Adipose tissue (tissue), 3 donors: Measurements from ENCODE around the gene CRYBA1. TPM values are rescaled to one million over a fixed set of nuclear protein-coding genes. Genes with fewer than 3 reads are reported as not detected.
"Not testable (repeated sequence)": the region's sequence is repeated elsewhere in the genome, so short reads cannot be mapped to it uniquely, and the experiment has no call there.

ENCODE experiments used
- H3K27ac ChIP-seq: one replicate; pipeline ENCODE4 v1.5.1; 2013; ENCODE audit warnings: low read depth, low read length
- WGBS, 3 donors: extraction: QIAGEN DNeasy Blood & Tissue Kit; methylation state at CpG; one replicate each; pipeline ENCODE4 v1.1.7; 2013; 5-methylcytosine and 5-hydroxymethylcytosine counted together
- polyA plus RNA-seq, 3 donors: library from polyadenylated mRNA; stranded (reverse); fragments of 200-250 nt; gene quantifications; one replicate each; pipeline ENCODE4 v1.2.3, GENCODE V29; 2013
- donor health status: healthy with polysubstance abuse.
- donor health status: Bipolar disorder and iron deficiency.
- donor health status: healthy.

The CRYBA1 gene, protein sequence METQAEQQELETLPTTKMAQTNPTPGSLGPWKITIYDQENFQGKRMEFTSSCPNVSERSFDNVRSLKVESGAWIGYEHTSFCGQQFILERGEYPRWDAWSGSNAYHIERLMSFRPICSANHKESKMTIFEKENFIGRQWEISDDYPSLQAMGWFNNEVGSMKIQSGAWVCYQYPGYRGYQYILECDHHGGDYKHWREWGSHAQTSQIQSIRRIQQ
- not detected for polyA plus RNA-seq

GRCh38 chr17:29246628-29247027 is at the start of gene CRYBA1:
CRYBA1 (plus strand) TSS chr17:29246859; CDS start chr17:29246864, 5 bp downstream.
- 67 to 81% (median 69%) methylated on average over 1 of the region's 1 CpG for WGBS, 3 donors
- H3K27ac ChIP-seq, result no peak within 1 kb of the TSS

- 88 to 90% (median 89%) methylated on average over 16 of the region's 16 CpGs for WGBS, 3 donors
- H3K27ac ChIP-seq, result no peak overlapping the region
Observed at GRCh38 chr17:29197516-29198272, 49.0 kb upstream of the CRYBA1 start.

DNA sequence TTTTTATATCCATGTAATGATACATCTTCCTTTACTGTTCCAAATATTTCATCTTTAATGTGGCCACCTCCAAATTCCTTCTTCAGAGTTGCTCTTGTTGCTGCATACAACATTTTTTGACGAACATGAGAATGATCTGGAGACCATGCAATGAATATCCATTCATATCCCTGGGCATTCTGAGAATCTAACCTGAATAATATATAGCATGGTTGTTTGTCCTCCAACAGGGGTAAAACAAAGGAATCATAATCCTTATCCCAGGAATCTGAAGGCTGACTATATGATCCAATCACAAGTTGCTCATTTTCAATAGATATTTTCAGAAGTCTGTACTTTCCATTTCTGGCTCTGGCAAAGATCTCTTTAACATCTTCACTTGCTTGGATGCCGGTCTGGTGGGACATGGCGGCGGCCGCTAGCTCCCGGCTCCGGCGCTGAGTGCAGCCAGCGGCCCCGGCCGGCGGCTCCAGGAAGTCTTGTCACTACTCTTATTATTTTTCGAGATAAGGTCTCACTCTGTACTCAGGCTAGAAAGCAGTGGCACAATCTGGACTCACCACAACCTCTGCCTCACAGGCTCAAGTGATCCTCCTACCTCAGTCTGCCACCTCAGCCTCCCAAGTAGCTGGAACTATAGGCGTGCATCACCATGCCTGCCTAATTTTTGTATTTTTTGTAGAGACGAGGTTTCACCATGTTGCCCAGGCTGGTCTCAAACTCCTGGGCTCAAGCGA is 42.4 kb upstream of the CRYBA1 start:
- WGBS, 3 donors, result 71 to 85% (median 79%) methylated on average over 16 of the region's 16 CpGs

DNA sequence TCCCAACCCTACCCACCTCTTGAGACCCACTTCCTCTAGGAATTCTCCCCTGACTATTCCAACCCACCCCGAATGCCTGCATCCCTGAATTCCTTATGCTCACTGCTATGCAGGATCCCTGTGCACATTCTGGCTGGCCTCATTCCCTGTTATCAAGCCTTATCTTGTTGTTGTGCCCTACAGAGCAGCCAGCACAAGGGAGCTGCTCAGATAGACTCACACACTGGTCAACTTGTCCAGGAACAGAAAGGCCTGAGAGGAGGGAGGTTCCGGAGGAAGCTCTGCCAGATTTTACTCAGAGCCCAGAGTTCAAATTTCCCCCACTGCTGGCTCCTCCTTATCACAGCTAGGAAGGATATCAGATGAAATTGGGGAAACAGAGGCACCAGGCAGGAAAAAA is 41.6 kb upstream of the CRYBA1 start:
- no peak overlapping the region for H3K27ac ChIP-seq
- 48 to 82% (median 80%) methylated on average over 2 of the region's 2 CpGs for WGBS, 3 donors

More for the DNA sequence above, 42.4 kb upstream of the CRYBA1 start:
- not testable (repeated sequence) for H3K27ac ChIP-seq

- H3K27ac ChIP-seq, result no peak overlapping the region
- WGBS, 3 donors, result 84 to 95% (median 84%) methylated on average over 2 of the region's 2 CpGs
Observed at GRCh38 chr17:29207975-29208374, 38.7 kb upstream of the CRYBA1 start.

DNA sequence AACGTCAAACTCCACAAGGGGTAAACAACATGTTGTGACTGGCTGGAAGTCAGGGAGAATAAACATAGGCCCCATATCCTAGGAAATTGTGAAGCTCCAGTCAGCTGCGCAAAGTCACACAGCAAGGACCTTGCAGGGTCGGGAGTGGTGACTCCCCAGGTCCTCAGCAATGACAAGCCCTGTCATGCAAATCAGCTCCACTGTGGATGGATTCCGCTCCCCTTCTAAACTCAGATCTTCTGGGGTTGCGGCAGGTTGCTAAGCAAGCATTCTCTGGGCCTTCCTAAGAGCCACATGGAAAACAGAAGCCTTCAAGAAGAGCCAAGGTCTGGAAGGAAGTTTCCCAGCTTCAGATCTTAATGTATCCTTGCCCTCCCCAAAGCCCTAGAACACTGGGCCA is 37.6 kb upstream of the CRYBA1 start:
- 87 to 91% (median 88%) methylated on average over 5 of the region's 5 CpGs for WGBS, 3 donors
- no peak overlapping the region for H3K27ac ChIP-seq

- H3K27ac ChIP-seq, result no peak overlapping the region
- WGBS, 3 donors, result 76 to 82% (median 81%) methylated on average over 2 of the region's 2 CpGs
Observed at GRCh38 chr17:29210879-29211278, 35.8 kb upstream of the CRYBA1 start.

- 92 to 100% (median 96%) methylated on average over 1 of the region's 1 CpG for WGBS, 3 donors
- no peak overlapping the region for H3K27ac ChIP-seq
Observed at GRCh38 chr17:29212094-29212631, 34.5 kb upstream of the CRYBA1 start.

DNA sequence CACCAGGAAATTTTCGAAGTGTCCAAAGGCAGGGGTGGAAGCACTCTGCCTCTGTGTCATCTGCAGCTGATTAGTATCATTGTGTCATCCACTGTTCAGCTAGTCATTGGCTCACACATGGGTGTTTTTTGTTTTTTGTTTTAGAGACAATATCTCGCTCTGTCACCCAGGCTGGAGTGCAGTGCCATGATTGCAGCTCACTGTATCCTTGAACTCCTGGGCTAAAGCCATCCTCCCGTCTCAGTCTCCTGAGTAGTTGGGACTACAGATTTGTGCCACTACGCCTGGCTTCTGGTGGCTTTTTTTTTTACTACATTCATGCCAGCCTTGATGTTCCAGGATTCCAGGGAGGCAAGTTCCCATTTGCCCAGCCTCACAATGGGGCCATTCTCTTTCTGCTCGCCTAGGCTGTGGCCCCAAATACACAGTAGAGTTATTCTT is 34.0 kb upstream of the CRYBA1 start:
- WGBS, 3 donors, result 71 to 78% (median 73%) methylated on average over 5 of the region's 5 CpGs

DNA sequence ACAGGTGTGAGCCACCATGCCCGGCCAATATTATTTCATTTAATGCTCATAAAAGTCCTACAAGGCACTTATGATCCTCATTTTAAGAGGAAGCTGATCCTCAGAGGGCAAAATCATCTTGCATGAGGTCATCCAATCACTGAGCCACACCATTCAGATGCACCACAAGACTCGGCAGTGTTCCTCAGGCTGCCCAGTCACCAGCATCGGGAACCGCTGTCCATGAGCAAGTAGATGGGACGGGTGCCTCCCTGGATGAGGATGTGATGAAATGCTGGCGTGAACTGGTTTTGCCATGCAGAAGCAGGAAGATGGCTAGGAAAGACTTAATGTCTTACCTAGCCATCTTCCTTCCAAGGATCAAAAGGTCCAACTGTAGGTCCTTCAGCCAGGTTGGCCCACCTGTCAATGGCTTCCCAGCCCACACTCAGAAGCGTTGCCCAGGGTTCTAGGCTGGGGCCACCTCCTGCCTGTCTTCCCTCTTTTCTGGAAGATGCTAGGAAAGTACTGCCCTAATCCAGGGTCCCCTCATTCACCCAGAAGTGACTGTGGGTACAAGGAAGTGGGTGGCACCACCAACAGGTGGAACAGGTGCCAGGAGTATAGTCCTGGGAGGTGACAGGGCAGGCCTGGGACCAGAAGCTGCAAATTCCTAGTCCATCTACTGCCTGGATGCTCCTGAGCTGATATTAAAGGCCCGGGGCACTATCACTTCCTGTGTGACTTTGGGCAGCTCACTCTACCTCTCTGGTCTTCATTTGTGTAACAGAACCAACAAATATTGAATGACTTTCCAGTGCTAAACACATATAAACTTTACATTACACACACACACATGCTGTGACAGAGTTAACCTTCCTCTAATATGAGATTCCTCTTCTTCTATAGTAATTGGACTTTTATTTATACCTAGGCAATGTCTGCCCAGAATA is 32.2 kb upstream of the CRYBA1 start:
- no peak overlapping the region for H3K27ac ChIP-seq
- 74 to 89% (median 75%) methylated on average over 8 of the region's 8 CpGs for WGBS, 3 donors

More for the DNA sequence above, 34.0 kb upstream of the CRYBA1 start:
- no peak overlapping the region for H3K27ac ChIP-seq

DNA sequence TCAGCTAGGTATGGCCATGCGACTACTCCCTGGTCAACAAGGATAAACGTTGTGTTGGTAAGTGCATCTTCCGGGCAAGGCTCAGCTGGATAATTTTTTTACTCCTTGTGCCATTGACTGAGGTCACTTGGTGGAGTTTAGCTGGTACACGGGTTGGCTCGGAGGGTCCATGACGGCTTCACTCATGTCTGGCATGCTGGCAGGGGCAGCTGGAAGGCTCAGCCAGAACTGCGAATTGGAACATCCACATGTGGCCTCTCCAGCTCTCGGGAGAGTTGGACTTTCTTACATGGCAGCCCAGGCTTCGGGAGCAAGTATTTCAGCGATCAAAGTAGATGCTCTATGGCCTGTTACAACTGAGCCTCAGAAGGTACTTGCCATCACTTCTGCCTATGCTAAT is 31.5 kb upstream of the CRYBA1 start:
- no peak overlapping the region for H3K27ac ChIP-seq
- 85 to 91% (median 86%) methylated on average over 10 of the region's 10 CpGs for WGBS, 3 donors

- no peak overlapping the region for H3K27ac ChIP-seq
- WGBS, 3 donors, result 67 to 75% (median 68%) methylated on average over 4 of the region's 4 CpGs
Observed at GRCh38 chr17:29215717-29216116, 30.9 kb upstream of the CRYBA1 start.

DNA sequence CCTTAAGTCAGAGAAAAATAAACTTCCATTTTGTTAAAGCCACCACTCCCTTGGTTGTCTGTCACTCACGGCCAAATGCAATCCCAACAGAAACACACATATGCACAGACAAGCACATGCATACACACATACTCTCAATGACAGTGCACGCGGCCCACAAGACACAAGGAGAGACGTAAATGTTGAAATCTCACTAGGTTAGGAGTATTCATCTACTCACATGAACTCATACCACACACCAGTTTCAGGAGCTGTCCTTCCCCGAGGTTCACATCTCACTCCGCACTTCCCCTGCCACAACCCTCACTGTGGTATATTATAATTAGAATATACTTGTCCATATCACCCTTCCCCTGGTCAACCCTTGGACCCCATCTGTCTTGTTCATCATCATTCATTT is 30.5 kb upstream of the CRYBA1 start:
- no peak overlapping the region for H3K27ac ChIP-seq
- 78 to 86% (median 80%) methylated on average over 6 of the region's 6 CpGs for WGBS, 3 donors

DNA sequence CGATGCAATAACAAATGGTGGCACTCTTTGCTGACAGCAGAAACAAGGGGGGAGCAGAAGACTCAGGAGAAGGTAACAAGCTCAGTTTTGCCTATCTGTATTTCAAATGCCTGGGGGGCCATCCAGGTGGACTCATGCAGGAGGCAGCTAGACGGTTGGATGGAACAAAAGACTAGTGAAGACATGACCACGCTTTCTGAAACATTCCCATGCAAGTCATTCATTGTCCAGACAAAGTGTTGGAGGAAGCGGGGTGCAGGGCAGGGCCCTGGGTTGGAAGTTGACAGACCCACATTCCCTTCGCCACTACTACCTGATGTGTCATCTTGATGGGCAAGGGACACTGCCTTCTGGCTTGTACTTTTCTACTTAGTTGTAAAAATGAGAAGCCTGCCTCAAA is 29.8 kb upstream of the CRYBA1 start:
- 88 to 92% (median 90%) methylated on average over 5 of the region's 5 CpGs for WGBS, 3 donors
- no peak overlapping the region for H3K27ac ChIP-seq

DNA sequence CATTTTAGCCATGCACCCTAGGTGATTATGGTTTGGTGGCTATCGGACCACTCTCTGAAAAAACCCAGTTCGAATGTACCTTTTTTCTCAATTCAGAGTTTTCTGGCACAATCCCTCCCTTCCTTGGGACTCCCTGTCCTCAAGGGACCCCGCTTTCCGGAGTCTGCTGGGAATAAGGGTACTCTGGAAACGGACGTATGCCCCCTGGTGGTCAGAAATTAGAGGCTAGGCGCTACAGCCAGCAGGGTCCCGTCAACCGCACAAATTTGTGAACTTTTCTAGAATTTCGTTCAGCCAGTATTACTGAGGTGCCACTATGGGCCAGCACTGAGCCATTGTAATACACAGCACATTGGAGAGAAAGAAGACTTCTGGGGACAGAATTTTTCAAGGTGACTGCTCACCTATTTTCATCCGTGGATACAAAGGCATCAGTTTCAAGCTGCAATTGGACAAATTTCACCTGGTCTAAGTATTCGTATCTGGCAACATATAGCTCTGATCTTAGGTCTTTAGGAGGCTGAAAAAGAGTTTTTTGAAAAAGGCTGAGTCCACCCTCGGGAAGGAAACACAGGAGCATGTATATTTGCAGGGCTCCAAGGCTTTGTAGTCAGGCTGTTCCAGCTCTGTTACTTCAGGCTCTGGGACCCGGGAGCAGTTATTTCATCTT is 27.1 kb upstream of the CRYBA1 start:
- H3K27ac ChIP-seq, result no peak overlapping the region
- WGBS, 3 donors, result 10 to 17% (median 13%) methylated on average over 14 of the region's 14 CpGs

DNA sequence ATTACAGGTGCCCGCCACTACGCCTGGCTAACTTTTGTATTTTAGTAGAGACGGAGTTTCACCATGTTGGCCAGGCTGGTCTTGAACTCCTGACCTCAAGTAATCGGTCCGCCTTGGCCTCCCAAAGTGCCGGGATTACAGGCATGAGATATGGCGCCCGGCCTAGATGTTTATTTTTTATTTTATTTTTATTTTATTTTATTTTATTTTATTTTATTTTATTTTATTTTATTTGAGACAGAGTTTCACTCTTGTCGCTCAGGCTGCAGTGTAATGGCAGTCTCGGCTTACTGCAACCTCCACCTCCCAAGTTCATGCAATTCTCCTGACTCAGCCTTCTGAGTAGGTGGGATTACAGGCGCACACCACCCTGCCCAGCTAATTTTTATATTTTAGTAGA is 25.3 kb upstream of the CRYBA1 start:
- 95 to 97% (median 96%) methylated on average over 11 of the region's 11 CpGs for WGBS, 3 donors
- H3K27ac ChIP-seq, result not testable (repeated sequence)

DNA sequence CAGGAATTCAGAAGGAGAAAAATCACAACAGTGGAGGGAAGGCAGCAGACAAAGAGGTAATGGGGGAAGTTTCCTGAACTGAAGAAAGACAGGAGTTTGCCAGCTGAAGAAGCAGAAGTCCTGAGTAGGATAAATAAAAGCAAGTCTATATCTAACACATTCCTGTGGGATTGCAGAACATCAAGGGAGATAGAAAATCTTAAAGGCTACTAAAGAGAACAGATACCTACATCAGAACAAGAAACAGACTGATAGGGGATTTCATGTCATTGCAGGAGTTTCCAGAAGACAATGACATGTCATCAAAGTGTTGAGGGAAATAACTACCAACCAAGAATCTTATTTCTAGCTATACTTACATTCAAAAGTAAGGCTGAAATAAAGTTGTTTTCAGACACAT is 21.3 kb upstream of the CRYBA1 start:
- H3K27ac ChIP-seq, result no peak overlapping the region

DNA sequence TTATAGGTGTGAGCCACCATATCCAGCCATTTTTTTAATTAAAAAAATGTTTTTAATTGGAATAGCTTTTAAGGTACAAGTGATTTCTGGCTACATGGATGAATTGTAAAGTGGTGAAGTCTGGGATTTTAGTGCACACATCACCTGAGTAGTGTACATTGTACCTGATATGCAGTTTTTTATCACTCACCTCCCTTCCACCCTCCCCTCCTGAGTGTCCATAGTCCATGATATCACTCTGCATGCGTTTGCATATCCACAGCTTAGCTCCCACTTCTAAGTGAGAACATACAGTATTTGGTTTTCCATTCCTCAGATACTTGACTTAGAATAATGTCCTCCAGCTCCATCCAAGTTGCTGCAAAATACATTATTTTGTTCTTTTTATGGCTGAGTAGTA is 13.4 kb upstream of the CRYBA1 start:
- whole genome bisulfite sequencing, 3 donors, result 84 to 95% (median 88%) methylated on average over 1 of the region's 1 CpG
- no peak overlapping the region for H3K27ac ChIP-seq
